Hepatocyte (in vitro differentiated cells): ENCODE data around the gene SLC26A8. TPM values are rescaled to one million over a fixed set of nuclear protein-coding genes. Genes with fewer than 3 reads are reported as not detected.
A peak's percentile ranks its signal among the peaks of the same experiment; 100 is the strongest.

Source experiments
- DNase-seq: peaks from one replicate; pipeline ENCODE4 v3.0.0-alpha.2; 2016; ENCODE audit warnings: low spot score
- H2AFZ ChIP-seq: fragments of 200-600 bp; sonication (generic); 2 replicates; pipeline ENCODE4 v1.6.0; 2016; ENCODE audit warnings: antibody characterized with exemption, mild to moderate bottlenecking
- H3K27ac ChIP-seq: fragments of 200-600 bp; sonication (generic); 2 replicates; pipeline ENCODE4 v1.5.1; 2016; ENCODE audit warnings: mild to moderate bottlenecking
- H3K27me3 ChIP-seq: fragments of 200-600 bp; sonication (generic); 2 replicates; pipeline ENCODE4 v1.6.1; 2016
- H3K36me3 ChIP-seq: fragments of 200-600 bp; sonication (generic); replicated peaks from 2 replicates; pipeline ENCODE4 v1.5.1; 2016; ENCODE audit warnings: low read depth; ENCODE audit not compliant: insufficient read depth
- H3K4me1 ChIP-seq: fragments of 200-600 bp; sonication (generic); 2 replicates; pipeline ENCODE4 v1.5.1; 2016; ENCODE audit warnings: mild to moderate bottlenecking, moderate library complexity; ENCODE audit not compliant: insufficient read depth
- H3K4me2 ChIP-seq: fragments of 200-600 bp; sonication (generic); 2 replicates; pipeline ENCODE4 v1.6.0; 2016
- H3K4me3 ChIP-seq: fragments of 200-600 bp; sonication (generic); 2 replicates; pipeline ENCODE4 v1.5.1; 2016; ENCODE audit warnings: mild to moderate bottlenecking
- H3K79me2 ChIP-seq: fragments of 200-600 bp; sonication (generic); 2 replicates; pipeline ENCODE4 v1.6.0; 2017; ENCODE audit warnings: mild to moderate bottlenecking
- H3K9me2 ChIP-seq: fragments of 200-600 bp; sonication (generic); replicated peaks from 2 replicates; pipeline ENCODE4 v1.6.0; 2017; ENCODE audit warnings: mild to moderate bottlenecking; ENCODE audit not compliant: insufficient read depth
- H3K9me3 ChIP-seq: fragments of 200-600 bp; sonication (generic); 2 replicates; pipeline ENCODE4 v1.5.1; 2016; ENCODE audit warnings: low read depth, mild to moderate bottlenecking
- H4K20me1 ChIP-seq: fragments of 200-600 bp; sonication (generic); 2 replicates; pipeline ENCODE4 v1.6.0; 2016; ENCODE audit warnings: mild to moderate bottlenecking; ENCODE audit not compliant: insufficient read depth, poor library complexity, severe bottlenecking
- EZH2 ChIP-seq: fragments of 200-600 bp; sonication (generic); IDR thresholded peaks from 2 replicates; pipeline ENCODE4 v1.6.1; 2016; ENCODE audit warnings: antibody characterized with exemption, mild to moderate bottlenecking, borderline replicate concordance
- EZH2phosphoT487 ChIP-seq: fragments of 200-600 bp; sonication (generic); IDR thresholded peaks from one replicate; pipeline ENCODE4 v1.6.1; 2018; ENCODE audit warnings: antibody characterized with exemption, mild to moderate bottlenecking, low read depth, moderate library complexity; ENCODE audit not compliant: unreplicated experiment, severe bottlenecking
- WGBS: methylation state at CpG from one replicate; pipeline ENCODE4 v1.1.6; 2016; ENCODE audit warnings: low lambda C conversion rate; ENCODE audit errors: missing lambda C conversion rate; 5-methylcytosine and 5-hydroxymethylcytosine counted together
- polyA plus RNA-seq: library from polyadenylated mRNA; unstranded; fragments of >200 nt; fragmentation: Nextera tagmentation; extraction: Ambion mirVana; gene quantifications from 2 replicates; pipeline ENCODE4 v1.2.1, GENCODE V29; 2016
- total RNA-seq: library from RNA; depleted of rRNA; stranded (reverse); fragments of >200 nt; gene quantifications from 2 replicates; pipeline ENCODE4 v1.2.3, GENCODE V29; 2014
- TF ChIP-seq, protein P1 (sequence below): fragments of 200-600 bp; sonication (generic); IDR thresholded peaks from 2 replicates; pipeline ENCODE4 v1.5.1; 2016; ENCODE audit warnings: antibody characterized with exemption, mild to moderate bottlenecking; ENCODE audit not compliant: poor library complexity

The SLC26A8 gene
- total and polyA plus RNA-seq, 2 experiments from 2014 or later = not detected

DNA sequence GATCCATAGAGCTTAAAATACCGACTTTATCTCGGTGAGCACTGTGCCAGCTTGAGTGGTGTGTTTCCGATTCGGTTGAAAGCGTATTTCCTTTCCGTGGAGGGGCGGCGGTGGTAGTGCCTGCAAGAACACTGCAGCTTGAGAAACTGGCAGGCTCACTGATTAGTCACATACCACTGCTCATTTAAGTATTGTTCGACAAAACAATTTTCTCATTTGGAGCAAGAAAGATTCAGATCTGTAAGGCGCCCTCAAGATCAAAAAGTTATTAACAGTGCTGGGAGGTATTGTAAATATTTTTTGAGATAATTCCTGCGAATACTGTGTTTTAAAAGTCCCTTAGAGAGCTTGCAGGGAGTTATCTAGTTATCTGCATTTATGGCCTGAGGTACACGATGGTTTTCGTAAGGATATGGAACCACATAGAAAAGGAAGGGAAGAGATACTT is 4.5 kb upstream of the SLC26A8 start:
- Histone ChIP-seq H3K4me2 (peak overlapping the region; percentile 73), H2AFZ (peak overlapping the region; percentile 2), H3K79me2 (peaks cover 59% of the 10 kb centered on the region), H3K9me3 (no peaks in the 10 kb centered on the region), H3K36me3 (no peaks in the 10 kb centered on the region), H3K27me3 (no peaks in the 10 kb centered on the region), H3K4me1 (peaks cover 9% of the 10 kb centered on the region), H3K9me2 (no peaks in the 10 kb centered on the region), H4K20me1 (peaks cover 38% of the 10 kb centered on the region), H3K27ac (peak overlapping the region; percentile 76), H3K4me3 (peak overlapping the region; percentile 25)
- WGBS = under 1% methylated on average over 13 of the region's 13 CpGs
- TF ChIP-seq EZH2phosphoT487 (no peak), EZH2 (no peak)
- TF ChIP-seq, protein P1, sequence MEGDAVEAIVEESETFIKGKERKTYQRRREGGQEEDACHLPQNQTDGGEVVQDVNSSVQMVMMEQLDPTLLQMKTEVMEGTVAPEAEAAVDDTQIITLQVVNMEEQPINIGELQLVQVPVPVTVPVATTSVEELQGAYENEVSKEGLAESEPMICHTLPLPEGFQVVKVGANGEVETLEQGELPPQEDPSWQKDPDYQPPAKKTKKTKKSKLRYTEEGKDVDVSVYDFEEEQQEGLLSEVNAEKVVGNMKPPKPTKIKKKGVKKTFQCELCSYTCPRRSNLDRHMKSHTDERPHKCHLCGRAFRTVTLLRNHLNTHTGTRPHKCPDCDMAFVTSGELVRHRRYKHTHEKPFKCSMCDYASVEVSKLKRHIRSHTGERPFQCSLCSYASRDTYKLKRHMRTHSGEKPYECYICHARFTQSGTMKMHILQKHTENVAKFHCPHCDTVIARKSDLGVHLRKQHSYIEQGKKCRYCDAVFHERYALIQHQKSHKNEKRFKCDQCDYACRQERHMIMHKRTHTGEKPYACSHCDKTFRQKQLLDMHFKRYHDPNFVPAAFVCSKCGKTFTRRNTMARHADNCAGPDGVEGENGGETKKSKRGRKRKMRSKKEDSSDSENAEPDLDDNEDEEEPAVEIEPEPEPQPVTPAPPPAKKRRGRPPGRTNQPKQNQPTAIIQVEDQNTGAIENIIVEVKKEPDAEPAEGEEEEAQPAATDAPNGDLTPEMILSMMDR = no peak
- DNase-seq = peak; percentile 72

DNA sequence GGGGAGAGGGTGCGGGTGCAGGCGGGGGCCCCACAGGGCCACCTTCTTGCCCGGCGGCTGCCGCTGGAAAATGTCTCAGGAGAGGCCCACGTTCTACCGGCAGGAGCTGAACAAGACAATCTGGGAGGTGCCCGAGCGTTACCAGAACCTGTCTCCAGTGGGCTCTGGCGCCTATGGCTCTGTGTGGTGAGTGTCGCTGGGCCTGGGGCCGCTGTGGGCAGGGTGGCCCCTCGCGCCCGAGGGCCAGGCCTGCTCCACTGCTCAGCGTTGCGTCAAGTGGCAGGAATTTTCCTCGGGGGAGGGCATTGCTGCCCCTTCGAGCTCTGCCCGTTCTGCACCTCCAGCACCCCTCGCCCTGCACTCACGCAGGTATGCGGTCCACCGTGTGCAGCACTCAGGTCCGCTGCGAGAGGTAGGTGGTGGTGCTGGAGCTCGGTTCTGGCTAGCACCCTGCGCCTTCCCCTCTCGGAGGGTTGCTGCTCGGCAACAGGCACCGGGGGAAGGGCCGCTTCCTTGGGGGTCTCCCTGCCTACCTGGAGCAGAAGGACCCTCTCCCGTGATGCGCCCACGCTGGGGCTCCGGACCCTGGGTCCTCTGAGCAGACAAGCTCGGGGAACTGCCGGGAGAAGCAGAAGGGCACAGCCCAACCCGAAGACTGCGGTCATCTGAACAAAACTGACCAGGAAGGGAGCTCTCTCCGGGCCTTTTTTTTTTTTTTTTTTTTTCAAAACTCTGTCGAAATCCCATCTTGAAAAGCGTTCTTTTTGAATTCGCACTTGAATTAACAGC is 3.8 kb upstream of the SLC26A8 start:
- H3K27ac ChIP-seq = peak overlapping the region; percentile 76
- peaks cover 33% of the 10 kb centered on the region for H4K20me1 ChIP-seq
- H3K4me3 ChIP-seq = peak overlapping the region; percentile 25
- no peaks in the 10 kb centered on the region for H3K9me2 ChIP-seq
- H3K9me3 ChIP-seq = no peaks in the 10 kb centered on the region
- WGBS = 2% methylated on average over 32 of the region's 44 CpGs
- no peak for TF ChIP-seq EZH2phosphoT487
- TF ChIP-seq, protein P1 = no peak
- TF ChIP-seq EZH2 = no peak
- H3K4me1 ChIP-seq = peaks cover 8% of the 10 kb centered on the region
- H2AFZ ChIP-seq = peak overlapping the region; percentile 2
- H3K79me2 ChIP-seq = peaks cover 53% of the 10 kb centered on the region
- H3K27me3 ChIP-seq = no peaks in the 10 kb centered on the region
- H3K4me2 ChIP-seq = peak overlapping the region; percentile 73
- no peaks in the 10 kb centered on the region for H3K36me3 ChIP-seq
- peak; percentile 67 for DNase-seq

DNA sequence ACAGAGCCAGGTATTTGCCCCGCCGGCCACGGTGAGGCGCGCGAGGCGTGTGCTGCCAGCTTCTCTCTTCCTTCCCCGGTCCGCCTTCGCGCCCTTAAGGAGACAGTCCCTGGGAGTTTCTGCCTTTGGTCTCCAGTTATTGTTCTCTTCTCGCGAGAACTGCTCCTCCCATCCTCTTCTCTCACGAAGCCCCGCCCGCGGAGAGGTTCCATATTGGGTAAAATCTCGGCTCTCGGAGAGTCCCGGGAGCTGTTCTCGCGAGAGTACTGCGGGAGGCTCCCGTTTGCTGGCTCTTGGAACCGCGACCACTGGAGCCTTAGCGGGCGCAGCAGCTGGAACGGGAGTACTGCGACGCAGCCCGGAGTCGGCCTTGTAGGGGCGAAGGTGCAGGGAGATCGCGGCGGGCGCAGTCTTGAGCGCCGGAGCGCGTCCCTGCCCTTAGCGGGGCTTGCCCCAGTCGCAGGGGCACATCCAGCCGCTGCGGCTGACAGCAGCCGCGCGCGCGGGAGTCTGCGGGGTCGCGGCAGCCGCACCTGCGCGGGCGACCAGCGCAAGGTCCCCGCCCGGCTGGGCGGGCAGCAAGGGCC is 3.2 kb upstream of the SLC26A8 start, which contains the start of gene MAPK14:
MAPK14 (plus strand) TSS at position 308 of the 587 bp plus-strand sequence. CDS start 350 bp downstream, outside the sequence.
- H3K36me3 ChIP-seq = no peaks in the 10 kb centered on the region
- no peaks in the 10 kb centered on the region for H3K27me3 ChIP-seq
- H3K4me3 ChIP-seq = peak within 1 kb of the TSS; percentile 25
- DNase-seq = peak; percentile 100
- H3K9me2 ChIP-seq = no peaks in the 10 kb centered on the region
- H3K27ac ChIP-seq = peak within 1 kb of the TSS; percentile 76
- peaks cover 46% of the 10 kb centered on the region for H3K79me2 ChIP-seq
- H4K20me1 ChIP-seq = peaks cover 27% of the 10 kb centered on the region
- no peak for TF ChIP-seq EZH2phosphoT487
- TF ChIP-seq, protein P1 = peak; percentile 94
- TF ChIP-seq EZH2 = no peak
- peaks cover 8% of the 10 kb centered on the region for H3K4me1 ChIP-seq
- H3K4me2 ChIP-seq = peak within 1 kb of the TSS; percentile 73
- peak within 1 kb of the TSS; percentile 2 for H2AFZ ChIP-seq
- WGBS = under 1% methylated on average over 58 of the region's 62 CpGs
- H3K9me3 ChIP-seq = no peaks in the 10 kb centered on the region
